Stomach (tissue), 4 donors: ENCODE measurements around the gene FAT2.

ENCODE experiments used
- EP300 ChIP-seq: sonication (generic); formaldehyde crosslinking; IDR thresholded peaks from one replicate; pipeline ENCODE4 v1.6.1; 2017; ENCODE audit warnings: antibody characterized with exemption
- POLR2A ChIP-seq, 4 donors: fragments of 450-650 bp; IDR thresholded peaks; one replicate each; pipeline ENCODE4 v1.6.1; 2016; ENCODE audit warnings: antibody characterized with exemption in 4 of 4, control low read depth in 2 of 4, mild to moderate bottlenecking in 1 of 4, moderate library complexity in 1 of 4
- POLR2AphosphoS5 ChIP-seq, 3 donors: sonication (generic); formaldehyde crosslinking; IDR thresholded peaks; one replicate each; pipeline ENCODE4 v1.6.1; 2016; ENCODE audit warnings: antibody characterized with exemption in 3 of 3
- TF ChIP-seq, protein P1 (sequence below), 7 experiments: fragments of 450-650 bp in 4 of 7; fragments of 200-600 bp in 3 of 7; sonication (generic) in 3 of 7; IDR thresholded peaks; one replicate each; pipeline ENCODE4 v1.5.1; 2016 to 2019; ENCODE audit warnings: antibody characterized with exemption in 7 of 7, control low read depth in 2 of 7, mild to moderate bottlenecking in 1 of 7

GRCh38 chr5:151553130-151553670 is 37.9 kb downstream of the FAT2 start:
- TF ChIP-seq POLR2AphosphoS5 (IDR thresholded peaks at IDR 0.05) (no peak), POLR2A (IDR thresholded peaks at IDR 0.05) (no peak), EP300 (no peak)
- TF ChIP-seq, protein P1, sequence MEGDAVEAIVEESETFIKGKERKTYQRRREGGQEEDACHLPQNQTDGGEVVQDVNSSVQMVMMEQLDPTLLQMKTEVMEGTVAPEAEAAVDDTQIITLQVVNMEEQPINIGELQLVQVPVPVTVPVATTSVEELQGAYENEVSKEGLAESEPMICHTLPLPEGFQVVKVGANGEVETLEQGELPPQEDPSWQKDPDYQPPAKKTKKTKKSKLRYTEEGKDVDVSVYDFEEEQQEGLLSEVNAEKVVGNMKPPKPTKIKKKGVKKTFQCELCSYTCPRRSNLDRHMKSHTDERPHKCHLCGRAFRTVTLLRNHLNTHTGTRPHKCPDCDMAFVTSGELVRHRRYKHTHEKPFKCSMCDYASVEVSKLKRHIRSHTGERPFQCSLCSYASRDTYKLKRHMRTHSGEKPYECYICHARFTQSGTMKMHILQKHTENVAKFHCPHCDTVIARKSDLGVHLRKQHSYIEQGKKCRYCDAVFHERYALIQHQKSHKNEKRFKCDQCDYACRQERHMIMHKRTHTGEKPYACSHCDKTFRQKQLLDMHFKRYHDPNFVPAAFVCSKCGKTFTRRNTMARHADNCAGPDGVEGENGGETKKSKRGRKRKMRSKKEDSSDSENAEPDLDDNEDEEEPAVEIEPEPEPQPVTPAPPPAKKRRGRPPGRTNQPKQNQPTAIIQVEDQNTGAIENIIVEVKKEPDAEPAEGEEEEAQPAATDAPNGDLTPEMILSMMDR (IDR thresholded peaks at IDR 0.05) = no peak
